HG02840 (cell line): Measurements from ENCODE around the gene HOGA1.

ENCODE experiments used
- ATAC-seq: cut with Tn5 transposase; IDR thresholded peaks from one replicate; pipeline ENCODE4 v1.9.1; 2021; ENCODE audit warnings: mild to moderate bottlenecking, moderate library complexity, moderate number of reproducible peaks; ENCODE audit not compliant: unreplicated experiment, low FRiP score

HOGA1 gene

DNA sequence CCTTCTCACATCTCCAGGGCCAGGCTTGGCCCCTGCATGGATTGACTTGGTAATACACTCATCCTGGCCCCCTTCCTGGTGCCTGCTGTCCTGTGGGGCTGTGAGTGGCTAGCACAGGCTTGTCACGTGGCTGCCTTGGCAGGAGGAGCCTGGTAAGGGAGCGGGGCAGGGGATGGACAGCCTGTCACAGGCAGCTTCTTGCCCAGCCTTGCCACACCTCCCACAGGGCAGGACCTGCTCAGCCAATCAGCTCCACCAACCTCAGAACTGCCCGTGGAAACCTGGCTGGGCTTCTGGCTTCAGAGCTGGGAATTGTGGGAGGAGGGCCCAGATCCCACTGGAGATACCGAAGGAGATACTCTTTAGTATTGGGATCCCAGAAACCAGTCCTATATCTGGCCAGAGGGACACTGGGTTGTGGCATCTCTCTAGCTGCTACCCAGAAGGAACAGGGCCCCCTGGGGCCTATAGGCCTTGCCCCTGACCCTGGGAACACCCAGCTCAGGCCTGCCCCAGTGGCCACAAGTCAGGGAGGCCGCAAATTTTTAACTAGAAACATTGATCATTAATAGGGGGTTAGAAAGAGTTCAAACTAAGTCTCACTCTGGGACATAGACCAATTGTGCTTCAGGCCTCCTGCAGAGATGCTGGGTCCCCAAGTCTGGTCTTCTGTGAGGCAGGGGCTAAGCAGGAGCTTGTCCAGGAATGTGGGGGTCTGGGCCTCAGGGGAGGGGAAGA lies at the start of gene HOGA1:
HOGA1 (plus strand) TSS at position 330 of the 738 bp plus-strand sequence; CDS start at position 645, 315 bp downstream.
- no peak for ATAC-seq

DNA sequence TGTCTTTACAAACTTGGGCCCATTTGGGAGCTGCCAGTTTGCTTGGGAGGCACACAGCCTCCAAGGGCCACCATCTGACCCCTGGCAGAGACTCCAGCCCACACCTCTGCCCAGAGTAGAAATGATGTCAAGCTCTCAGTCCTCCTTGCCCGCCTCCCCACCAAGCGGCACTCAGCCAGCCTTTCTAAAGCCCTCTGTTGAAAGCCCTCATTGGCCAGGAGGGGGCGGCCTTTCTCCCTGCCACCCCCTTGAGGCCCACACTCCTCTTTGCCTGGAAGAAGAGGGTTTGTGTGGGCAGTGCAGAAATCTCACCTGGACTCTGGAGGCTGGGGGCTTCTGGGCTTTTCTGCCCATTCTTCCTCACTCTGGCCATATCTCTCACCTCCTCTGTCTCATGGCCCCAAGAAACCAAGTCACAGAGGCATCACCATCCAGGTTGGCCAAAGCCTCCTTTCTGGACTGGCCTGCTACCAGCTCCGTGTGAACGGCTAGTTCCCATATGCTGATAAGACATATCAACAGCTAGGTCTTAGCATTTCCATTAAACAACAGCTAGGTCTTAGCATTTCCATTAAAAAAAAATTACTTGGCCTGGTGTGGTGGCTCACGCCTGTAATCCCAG lies 49.3 kb upstream of the HOGA1 start:
- no peak for ATAC-seq

DNA sequence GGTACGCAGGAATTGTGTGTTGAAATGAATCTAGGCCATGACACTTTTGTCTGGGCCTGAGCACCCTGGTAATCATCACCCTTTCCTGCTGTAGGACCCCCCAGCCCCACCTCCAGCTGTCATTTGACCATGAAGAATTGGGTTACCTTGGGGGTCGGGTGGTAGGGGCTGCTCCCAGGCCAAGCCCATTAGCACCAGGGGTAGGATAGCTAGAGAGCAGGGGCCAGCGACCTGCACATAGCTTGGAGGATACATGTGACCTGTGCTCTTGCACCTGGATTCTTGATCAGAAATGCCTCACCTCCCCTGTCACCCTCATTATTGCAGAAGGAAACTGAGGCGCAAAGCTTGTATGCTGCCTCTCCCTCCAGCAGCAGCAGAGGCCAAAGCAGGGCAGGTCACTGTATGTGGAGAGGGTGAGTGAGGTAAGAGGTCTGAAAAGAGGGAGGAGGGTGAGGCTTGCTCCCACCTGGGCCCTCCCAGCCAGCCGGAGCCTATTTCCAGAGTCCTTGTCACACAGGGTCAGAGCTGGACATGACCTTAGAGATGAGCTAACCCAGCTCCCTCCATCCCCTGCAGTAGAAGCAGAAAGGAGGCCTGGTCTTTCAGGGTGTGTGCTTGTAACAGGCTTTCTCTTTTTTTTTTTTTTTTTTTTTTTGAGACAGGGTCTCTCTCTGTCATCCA lies 46.9 kb upstream of the HOGA1 start:
- ATAC-seq: no peak

DNA sequence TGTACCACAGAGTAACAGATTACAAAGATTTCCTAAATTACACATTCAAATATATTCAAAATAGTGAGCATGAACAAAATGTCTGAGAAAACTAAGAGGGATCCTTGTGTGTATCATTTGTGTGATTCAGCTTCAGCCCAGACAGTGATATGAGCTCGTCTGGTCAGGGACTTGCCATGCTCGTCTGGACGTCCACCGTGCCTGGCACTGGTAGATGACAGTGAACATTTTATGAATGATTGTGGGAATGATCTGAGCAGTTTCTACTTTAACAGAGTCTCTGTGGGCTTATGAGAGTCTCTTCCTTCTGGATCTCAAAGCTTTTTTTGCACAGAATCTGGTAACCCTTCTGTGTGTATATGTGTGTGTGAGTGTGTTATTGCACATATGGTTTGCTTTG lies 45.8 kb upstream of the HOGA1 start:
- ATAC-seq: no peak

DNA sequence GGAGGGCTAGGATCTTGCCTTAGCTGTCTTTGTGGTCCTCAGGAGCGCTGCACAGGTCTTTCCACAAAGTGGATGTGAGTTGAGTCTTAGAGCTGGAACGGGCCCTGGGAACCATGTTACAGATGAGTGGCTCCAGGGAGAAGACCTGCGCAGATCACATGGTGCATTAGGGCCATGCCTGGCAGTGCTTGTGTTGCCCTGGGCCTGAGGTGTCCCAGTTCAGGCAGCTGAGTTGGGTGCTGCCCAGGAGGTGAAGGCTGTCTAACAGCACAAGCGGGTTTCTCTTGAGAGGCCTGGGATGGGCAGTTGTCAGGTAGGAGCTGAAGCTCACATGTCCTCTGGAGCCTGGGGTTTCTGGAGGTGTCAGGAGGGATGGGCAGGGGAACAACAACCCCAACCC lies 45.4 kb upstream of the HOGA1 start:
- ATAC-seq: no peak

DNA sequence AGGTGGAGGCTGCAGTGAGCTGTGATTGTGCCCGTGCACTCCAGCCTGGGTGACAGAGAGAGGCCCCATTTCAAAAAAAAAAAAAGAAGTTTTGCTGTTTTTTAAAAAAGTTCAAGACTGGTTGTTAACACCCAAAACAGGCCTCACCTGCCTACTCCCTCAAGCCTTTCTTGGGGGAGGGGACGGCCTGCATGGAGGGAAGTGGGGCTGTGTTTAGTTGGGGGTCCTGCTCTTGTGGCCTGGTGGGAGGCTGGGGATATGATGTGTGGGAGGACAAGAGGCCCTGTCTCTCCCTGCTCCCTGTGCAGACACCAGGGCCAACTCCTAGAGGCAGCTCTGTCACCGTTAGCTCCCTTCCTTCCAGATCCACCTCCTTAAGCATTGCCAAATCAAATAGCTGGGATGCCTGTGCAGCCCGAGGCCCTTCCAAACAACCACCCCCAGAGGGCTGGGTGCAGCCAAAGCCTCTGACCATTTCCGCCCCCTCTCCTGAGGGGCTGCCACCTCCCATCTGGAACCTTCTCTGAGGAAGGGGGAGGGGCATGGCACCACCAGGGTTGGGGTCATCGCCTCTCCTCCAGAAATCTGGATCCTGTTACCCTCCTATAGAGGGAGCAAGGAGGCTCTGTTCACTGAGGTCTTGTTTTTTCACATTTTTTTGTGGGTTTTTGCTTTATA lies 44.5 kb upstream of the HOGA1 start:
- no peak for ATAC-seq

DNA sequence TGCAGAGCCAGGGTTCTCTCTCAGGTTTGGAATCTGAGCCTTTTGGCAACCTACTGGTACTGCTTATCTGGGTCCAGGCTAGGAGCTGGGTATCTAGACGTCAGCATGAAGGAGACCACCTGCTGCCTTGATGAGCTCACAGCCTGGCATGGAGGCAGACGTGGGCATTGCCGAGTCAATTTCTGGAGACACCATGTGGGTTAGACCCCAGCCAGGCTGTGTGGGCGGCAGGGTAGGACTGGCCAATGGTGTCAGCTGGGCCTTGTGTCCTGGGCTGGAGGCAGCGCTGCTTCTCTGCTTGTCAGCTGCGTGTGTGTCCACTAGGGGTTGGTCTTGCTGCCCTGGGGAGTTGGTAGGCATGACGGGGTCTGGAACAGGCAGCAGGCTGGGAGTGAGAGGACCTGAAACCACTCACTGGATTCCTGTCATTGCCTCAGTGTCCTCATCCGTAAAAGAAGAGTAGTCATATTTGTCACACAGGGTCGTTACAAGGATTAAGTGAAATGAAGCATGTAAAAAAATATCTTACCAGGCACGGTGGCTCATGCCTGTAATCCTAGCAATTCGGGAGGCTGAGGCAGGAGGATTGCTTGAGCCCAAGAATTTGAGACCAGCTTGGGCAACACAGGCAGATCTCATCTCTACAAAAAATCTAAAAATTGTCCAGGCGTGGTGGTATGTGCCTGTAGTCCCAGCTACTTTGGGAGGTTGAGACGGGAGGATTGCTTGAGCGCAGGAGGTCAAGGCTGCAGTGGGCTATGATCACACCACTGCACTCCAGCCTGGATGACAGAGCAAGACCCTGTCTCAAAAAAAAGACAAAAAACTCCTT lies 43.3 kb upstream of the HOGA1 start:
- ATAC-seq: no peak

DNA sequence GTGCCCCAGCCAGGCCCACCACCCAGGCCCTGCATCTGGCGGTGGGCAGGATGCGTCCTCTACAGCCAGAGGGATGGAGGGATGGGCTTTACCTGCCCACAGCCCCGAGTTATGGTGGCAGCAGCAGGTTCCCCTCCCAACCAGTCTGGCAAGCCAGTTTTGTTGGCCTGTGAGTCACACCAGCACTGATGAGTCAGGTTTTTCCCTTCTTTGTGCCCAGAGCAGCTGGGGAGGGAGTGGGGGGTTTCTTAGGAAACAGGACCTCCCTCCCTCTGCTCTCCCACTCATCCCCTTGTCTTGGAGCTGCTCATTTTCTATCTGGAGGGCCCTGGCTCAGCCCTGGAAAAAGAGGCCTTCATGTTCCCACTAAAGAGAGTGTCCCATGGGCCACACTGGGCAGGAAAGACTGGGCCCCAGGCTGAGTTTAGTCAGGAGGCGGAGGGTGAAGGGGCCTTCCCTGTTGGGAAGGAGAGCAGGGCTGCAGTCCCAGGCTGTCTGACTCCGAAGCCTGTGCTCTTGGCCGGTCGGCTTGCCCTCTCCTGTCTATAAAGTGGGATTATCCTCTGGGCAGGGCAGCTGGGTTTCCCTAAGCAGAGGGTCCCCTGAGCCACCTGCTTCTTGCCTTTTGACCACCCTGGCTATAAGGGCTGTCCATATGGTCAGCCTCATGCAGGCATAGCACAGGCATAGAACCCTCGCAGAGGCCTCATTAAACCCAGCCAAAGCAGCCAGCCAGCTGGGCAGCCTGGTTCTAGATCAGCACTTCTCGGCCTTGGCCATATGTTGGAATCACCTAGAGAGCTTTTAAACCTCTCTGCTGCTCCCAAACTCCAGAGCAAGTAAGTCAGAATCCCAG lies 41.8 kb upstream of the HOGA1 start:
- ATAC-seq: no peak

DNA sequence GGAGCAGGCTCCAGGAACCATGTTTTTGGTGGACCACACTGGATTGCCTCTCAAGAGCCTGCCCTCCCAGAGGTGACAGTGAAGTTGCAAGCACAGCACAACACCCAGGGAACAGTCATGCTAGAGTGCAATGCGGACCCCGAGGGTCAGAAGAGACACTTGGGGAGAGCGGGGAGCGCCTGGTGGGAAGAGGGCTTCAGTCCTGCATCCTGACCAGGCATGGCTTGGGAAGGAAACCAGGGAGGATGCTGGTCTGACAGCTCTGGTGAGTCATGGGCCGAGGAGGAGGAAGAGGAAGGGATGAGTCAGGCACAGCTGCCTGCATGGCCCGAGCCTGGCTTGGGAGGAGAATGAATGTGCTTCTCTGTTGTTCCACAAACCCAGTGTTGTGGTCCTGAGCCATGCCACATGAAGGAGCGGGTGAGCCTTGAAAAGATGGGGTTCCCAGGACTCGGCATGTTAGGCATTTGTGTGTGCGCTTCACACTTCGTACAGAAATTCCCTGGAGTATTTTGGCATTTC lies 41.1 kb upstream of the HOGA1 start:
- no peak for ATAC-seq

DNA sequence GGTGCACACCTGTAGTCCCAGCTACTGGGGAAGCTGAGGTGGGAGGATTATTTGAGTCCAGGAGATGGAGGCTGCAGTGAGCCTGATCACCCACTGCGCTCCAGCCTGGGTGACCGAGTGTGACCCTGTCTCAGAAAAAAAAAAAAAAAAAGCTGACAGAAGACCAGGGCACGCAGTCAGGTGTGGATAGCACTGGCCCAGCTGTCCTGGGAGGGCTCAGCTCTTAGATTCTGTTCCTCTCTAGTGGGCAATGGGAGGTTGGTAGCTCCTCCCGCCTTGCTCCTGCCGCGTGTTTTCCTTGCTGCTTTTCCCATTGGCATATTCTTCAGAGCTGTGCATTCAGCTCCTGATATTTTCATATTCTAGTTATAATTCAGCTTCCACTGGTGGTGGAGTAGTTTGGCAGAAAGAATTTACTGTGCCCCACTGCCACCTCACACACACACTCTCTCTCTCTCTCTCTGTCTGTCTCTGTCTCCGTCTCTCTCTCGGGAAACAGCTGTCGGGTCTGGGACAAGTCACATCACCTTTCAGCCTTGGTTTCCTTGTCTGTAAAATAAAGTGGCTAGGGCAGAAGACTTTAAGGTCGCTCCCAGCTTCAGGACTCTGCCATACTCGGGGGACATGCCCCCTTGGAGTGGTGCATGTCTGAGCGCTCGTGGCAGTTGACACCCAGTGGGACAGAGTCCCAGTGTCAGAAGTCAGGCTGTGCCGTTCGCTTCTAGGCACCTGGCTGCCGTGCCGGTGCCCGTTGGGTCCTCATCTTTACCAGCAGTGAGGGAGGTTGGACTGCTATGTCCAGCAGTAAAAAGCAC lies 37.5 kb upstream of the HOGA1 start:
- ATAC-seq: no peak

DNA sequence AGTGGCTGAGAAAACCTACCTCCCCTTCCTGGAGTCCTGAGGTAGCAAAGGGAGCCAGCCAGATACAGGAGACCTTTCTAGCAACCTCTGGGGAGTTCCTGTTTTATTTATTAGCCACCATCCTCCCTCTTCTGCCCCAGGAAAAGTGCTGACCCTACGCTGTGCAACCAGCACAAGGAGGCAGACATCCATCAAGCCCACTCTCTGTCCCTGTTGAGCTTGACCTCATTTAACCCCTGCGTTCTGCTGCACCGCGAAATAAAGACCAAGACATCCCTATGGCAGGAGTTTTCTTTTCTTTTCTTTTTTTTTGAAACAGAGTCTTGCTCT lies 37.0 kb upstream of the HOGA1 start:
- ATAC-seq: no peak

DNA sequence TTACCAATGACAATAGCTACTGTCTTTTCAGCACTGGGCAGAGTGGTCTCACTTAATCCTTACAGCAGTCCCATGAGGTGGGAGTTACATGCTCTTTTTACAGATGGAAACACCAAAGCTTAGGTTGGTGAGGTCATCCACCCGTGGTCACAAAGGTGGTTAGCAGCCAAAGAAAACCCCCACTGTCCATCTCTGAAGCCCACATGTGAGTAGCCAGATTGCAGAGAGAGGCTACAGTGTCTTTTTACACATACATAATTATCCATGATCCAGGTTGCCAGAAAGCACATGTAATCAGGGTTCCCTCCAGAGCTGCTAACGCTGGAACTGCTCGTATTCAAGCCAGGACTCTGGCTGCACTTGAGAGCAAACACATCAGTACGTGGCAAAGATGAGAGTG lies 36.2 kb upstream of the HOGA1 start:
- no peak for ATAC-seq

DNA sequence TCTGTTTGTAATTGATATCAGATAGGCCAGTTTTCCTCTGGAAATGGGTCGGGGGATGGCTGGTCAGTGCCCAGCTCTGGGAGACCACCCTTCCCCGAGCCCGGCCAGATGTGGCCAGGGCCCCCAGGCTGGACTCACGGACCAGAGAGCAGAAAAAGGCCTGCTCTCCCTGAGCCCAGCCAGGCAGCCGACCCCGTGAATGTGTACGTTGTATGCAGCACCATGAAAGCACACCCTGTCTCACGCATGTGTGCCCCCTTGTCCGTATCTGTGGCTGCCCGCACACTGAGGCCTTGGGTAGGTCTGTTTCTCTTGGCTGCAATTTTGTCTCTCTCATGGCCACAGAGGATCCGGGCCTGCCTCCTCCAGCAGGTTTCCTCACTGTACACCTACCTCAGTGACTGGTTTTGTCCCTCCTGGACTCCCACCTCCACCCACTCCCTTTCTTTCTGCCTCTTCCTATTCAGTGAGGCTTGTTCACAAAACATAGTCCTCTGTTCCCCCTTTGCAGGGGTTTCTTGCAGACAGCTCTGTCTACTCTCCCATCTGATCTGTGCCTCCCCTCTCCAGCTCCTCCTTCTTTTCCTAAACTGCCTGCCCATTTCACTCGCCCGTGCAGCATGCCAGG lies 35.2 kb upstream of the HOGA1 start:
- ATAC-seq: no peak

DNA sequence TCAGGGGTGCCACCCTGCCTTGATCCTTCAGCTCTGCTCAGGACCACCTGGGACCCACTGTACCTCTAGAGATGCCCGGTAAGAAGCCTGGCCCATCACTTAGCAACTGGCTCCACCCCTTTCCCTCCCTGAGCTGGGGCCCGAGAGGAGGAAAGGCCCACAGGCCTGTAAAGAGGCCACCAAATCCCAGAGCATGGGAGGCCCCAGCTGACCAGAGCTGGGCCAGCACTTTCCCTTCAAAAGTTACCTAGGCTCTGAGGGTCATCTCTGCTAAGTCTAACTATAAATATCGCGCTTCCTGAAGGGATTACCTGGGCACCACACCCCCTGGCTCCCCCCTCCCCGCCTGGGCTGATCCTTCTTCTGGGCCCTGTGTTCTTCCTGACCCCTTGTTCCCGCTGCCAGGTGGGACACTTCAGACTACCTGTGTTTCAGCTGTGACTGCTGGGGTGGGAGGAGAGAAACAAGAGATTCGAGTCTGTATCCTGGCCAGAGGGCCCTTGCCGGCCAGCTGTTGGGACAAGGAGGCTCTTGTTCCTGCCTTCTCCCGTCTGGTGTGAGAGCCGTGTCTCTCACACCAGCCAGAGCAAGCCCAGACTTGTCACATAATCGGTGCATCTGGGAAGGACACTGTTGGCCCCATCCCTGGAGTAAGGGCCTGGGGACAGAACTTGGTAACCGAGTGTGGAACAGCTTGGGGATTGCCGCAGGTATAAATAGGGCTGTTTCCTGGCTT lies 34.4 kb upstream of the HOGA1 start:
- ATAC-seq: no peak

DNA sequence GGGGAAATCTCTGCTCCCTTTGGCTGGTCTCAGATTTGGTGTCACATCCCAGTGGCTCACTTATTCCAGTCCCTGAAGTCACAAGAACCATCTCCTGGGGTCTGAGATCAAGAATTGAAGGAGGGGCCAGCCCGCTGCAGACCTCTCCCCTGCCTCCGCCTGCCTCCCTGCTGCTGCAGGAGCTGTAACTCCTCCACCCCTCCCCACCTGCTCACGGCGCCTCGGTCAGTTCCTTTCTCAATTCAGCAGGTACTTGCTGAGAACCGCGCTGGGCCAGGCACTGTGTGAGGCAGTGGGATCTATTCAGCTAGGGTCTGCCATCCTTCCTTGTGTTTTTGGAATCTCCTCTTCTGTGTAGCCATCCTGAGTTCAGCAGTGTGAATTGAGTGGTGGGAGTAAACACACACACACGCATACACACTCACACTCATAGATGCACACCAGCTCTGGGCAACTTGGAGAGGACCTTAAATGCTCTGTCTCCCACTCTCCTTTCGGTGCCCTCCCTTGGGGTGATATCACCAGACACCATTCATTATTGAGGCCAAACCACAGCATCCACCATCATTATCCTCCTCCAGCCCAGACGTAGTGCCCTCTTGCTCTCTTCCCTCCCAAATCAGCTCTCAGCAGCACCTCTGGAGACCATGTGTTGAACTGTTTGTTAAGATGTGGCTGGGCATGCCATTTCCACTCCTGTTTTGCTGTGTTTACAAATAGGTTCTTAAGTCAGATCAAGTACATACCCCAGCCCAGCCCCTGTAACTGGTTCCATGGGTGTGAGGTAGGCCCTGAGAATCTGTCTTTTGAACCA lies 33.6 kb upstream of the HOGA1 start:
- no peak for ATAC-seq

DNA sequence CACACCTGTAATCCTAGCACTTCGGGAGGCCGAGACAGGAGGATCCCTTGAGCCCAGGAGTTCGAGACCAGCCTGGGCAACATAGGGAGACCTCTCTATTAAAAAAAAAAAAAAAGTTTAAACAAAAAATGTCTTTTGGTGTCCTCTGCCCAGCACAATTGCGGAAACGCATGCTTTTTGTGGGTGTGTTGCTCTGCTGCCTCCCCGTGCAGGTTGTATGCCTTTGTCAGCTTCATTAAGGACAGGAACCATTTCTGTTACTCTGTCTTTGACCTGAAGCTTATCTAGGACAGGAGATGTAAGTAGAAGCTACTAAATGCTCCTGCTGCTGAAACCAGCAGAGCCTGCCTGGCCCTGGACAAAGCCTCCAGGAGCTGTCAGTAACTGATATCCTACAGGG lies 32.9 kb upstream of the HOGA1 start:
- no peak for ATAC-seq
